ENCODE measurements around the gene PRKG1.

DNA sequence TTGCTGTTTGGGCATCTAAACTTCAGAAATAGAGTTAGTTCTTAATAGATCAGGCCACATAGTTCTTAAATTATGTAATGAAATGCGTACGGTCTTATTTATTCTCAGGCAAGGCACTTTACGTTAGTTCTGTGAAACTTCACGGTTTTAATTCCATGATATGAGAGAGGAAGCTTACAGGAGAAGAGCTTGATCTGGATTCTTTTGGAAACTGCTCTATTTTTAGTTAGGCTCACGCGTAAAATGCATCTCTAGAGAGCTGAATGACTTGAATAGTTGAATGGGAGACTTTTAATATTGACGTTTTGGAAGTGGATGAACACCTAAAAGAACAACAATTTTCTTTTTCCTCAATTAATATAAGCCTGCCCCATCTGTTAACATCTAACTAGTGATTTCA, 71.1 kb downstream of the PRKG1 start:
- TF ChIP-seq EZH2 (IDR thresholded peaks at IDR 0.05; ENCODE audit: low read length, missing control alignments), result no peak
- TF ChIP-seq, protein P1, sequence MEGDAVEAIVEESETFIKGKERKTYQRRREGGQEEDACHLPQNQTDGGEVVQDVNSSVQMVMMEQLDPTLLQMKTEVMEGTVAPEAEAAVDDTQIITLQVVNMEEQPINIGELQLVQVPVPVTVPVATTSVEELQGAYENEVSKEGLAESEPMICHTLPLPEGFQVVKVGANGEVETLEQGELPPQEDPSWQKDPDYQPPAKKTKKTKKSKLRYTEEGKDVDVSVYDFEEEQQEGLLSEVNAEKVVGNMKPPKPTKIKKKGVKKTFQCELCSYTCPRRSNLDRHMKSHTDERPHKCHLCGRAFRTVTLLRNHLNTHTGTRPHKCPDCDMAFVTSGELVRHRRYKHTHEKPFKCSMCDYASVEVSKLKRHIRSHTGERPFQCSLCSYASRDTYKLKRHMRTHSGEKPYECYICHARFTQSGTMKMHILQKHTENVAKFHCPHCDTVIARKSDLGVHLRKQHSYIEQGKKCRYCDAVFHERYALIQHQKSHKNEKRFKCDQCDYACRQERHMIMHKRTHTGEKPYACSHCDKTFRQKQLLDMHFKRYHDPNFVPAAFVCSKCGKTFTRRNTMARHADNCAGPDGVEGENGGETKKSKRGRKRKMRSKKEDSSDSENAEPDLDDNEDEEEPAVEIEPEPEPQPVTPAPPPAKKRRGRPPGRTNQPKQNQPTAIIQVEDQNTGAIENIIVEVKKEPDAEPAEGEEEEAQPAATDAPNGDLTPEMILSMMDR (conservative IDR thresholded peaks at IDR 0.05 in 1 of 2, IDR thresholded peaks at IDR 0.05 in 1 of 2; ENCODE audit: low read depth in 1 of 2, low read length in 2 of 2), result no peak
